GM23248 (cell line): ENCODE results near the gene FABP1. TPM values are rescaled to one million over a fixed set of nuclear protein-coding genes. Genes with fewer than 3 reads are reported as not detected.
A peak's percentile ranks its signal among the peaks of the same experiment; 100 is the strongest.

Experiments
- DNase-seq: peaks from one replicate; pipeline ENCODE4 v3.0.0-alpha.2; 2015
- H2AFZ ChIP-seq: fragments of 200-600 bp; sonication (generic); 2 replicates; pipeline ENCODE4 v1.6.1; 2016; ENCODE audit warnings: antibody characterized with exemption
- H3F3A ChIP-seq: fragments of 200-600 bp; sonication (generic); 2 replicates; pipeline ENCODE4 v1.6.1; 2016; ENCODE audit warnings: mild to moderate bottlenecking, antibody characterized with exemption, mixed run types; ENCODE audit not compliant: insufficient read depth
- H3K27ac ChIP-seq: fragments of 200-600 bp; sonication (generic); 2 replicates; pipeline ENCODE4 v1.5.1; 2016; ENCODE audit warnings: mild to moderate bottlenecking
- H3K27me3 ChIP-seq: fragments of 200-600 bp; sonication (generic); replicated peaks from 2 replicates; pipeline ENCODE4 v1.6.1; 2016; ENCODE audit warnings: mild to moderate bottlenecking; ENCODE audit not compliant: insufficient read depth
- H3K36me3 ChIP-seq: fragments of 200-600 bp; sonication (generic); 2 replicates; pipeline ENCODE4 v1.6.1; 2016; ENCODE audit warnings: low read depth, mild to moderate bottlenecking
- H3K4me1 ChIP-seq: fragments of 200-600 bp; sonication (generic); 2 replicates; pipeline ENCODE4 v1.6.1; 2016; ENCODE audit warnings: mild to moderate bottlenecking; ENCODE audit not compliant: insufficient read depth
- H3K4me2 ChIP-seq: fragments of 200-600 bp; sonication (generic); one replicate; pipeline ENCODE4 v1.6.1; 2016; ENCODE audit warnings: mild to moderate bottlenecking; ENCODE audit not compliant: unreplicated experiment
- H3K4me3 ChIP-seq: fragments of 200-600 bp; sonication (generic); 2 replicates; pipeline ENCODE4 v1.5.1; 2016; ENCODE audit warnings: mild to moderate bottlenecking
- H3K79me2 ChIP-seq: fragments of 200-600 bp; sonication (generic); 2 replicates; pipeline ENCODE4 v1.6.1; 2016; ENCODE audit warnings: mild to moderate bottlenecking; ENCODE audit not compliant: insufficient read depth
- H3K9ac ChIP-seq: fragments of 200-600 bp; sonication (generic); 2 replicates; pipeline ENCODE4 v1.6.1; 2016; ENCODE audit warnings: mild to moderate bottlenecking
- H3K9me2 ChIP-seq: fragments of 200-600 bp; sonication (generic); 2 replicates; pipeline ENCODE4 v1.6.1; 2016; ENCODE audit warnings: mixed run types, mild to moderate bottlenecking, moderate library complexity; ENCODE audit not compliant: insufficient read depth
- H3K9me3 ChIP-seq: fragments of 200-600 bp; sonication (generic); one replicate; pipeline ENCODE4 v1.6.1; 2017; ENCODE audit warnings: low read depth
- H4K20me1 ChIP-seq: fragments of 200-600 bp; sonication (generic); 2 replicates; pipeline ENCODE4 v1.6.0; 2016; ENCODE audit not compliant: insufficient read depth
- EZH2 ChIP-seq: fragments of 200-600 bp; sonication (generic); IDR thresholded peaks from 2 replicates; pipeline ENCODE4 v1.6.1; 2018; ENCODE audit warnings: antibody characterized with exemption, mild to moderate bottlenecking; ENCODE audit not compliant: insufficient read depth, poor library complexity, severe bottlenecking
- EZH2phosphoT487 ChIP-seq: fragments of 200-600 bp; sonication (generic); IDR thresholded peaks from 2 replicates; pipeline ENCODE4 v1.6.1; 2018; ENCODE audit warnings: antibody characterized with exemption, moderate library complexity, mild to moderate bottlenecking, low read depth; ENCODE audit not compliant: insufficient read depth
- WGBS, 2 experiments: methylation state at CpG; one replicate each; pipeline ENCODE4 v1.1.6; 2015 to 2017; ENCODE audit warnings: low lambda C conversion rate in 2 of 2, low coverage in 1 of 2; ENCODE audit errors: missing lambda C conversion rate in 2 of 2; 5-methylcytosine and 5-hydroxymethylcytosine counted together
- in situ Hi-C: fragments of 300-500 bp; cut with MboI; formaldehyde crosslinking; loops from 2 replicates; pipeline ENCODE4 v1.15.0; 2020
- polyA plus RNA-seq: library from polyadenylated mRNA; unstranded; fragments of >200 nt; fragmentation: Nextera tagmentation; extraction: Ambion mirVana; gene quantifications from 2 replicates; pipeline ENCODE4 v1.2.1, GENCODE V29; 2016
- total RNA-seq: library from RNA; depleted of rRNA; stranded (reverse); fragments of >200 nt; shearing (Covaris generic); gene quantifications from 2 replicates; pipeline ENCODE4 v1.2.3, GENCODE V29; 2014

Gene FABP1
- total and polyA plus RNA-seq, 2 experiments from 2014 or later = not detected

DNA sequence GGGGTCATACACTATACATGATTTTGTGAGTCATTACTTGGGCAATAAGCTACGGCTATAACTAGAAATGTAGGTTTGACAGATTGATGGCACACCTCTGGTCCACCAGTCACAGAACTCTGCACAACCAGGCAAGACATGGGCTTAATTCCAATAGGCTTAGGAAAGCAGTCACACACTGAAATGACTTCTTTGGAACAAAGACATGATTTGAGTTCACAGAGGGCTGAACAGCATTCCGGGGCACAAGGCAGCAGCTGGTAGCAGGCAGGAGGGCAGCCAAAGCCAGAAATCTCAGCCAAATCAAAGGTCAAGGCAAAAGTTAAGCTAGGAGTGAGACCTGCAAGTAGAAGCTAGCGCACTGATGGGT, 27.4 kb downstream of the FABP1 start:
- WGBS, 2 experiments = 37 to 39% methylated on average over 3 of the region's 3 CpGs
- peak; percentile 13 for DNase-seq

DNA sequence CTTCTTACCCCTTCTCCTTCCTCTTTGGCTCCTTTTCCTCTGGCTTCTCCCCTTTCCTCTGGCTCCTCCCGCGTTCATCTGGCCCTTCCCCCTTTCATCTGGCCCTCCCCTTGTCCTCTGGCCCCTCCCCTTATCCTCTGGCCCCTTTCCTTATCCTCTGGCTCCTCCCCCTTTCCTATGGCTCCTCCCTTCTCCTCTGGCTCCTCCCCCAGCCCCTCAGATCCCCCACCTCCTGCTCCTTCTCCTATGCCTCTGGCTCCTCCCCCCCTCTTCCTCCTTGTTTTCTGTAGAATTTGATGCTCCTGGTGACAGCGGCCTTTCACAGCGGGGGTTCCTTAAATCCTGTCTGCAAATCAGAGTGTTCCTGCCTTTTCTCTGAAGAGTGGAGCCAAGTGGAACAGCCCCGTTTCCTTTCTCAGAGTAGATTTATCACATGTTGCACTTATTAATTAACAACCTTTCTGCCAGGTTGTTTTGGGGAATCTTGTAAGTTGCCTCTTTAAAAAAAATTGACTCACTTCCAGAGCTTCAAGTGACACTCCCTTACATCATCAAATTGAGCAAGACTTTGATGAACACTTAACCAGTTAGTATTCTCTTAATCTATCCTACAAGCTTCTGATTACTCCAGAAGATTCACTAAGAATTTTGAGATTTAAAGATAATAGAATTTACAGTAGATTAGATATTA, 27.9 kb downstream of the FABP1 start:
- in situ Hi-C loops = no loop called here
- Histone ChIP-seq H4K20me1 (no peaks in the 10 kb centered on the region), H2AFZ (no peak overlapping the region), H3F3A (no peaks in the 10 kb centered on the region), H3K36me3 (no peaks in the 10 kb centered on the region), H3K4me3 (no peak overlapping the region), H3K79me2 (no peaks in the 10 kb centered on the region), H3K27ac (no peak overlapping the region), H3K4me1 (no peaks in the 10 kb centered on the region), H3K9me3 (no peaks in the 10 kb centered on the region), H3K9me2 (no peaks in the 10 kb centered on the region), H3K27me3 (peaks cover 8% of the 10 kb centered on the region; the same call in 1 of the 2 replicates), H3K9ac (no peak overlapping the region), H3K4me2 (no peak overlapping the region)
- peak; percentile 63 for DNase-seq
- TF ChIP-seq EZH2phosphoT487 = no peak
- no peak for TF ChIP-seq EZH2
- 39 to 60% methylated on average over 3 to 5 of the region's 5 CpGs for WGBS, 2 experiments

More for the DNA sequence above, 27.4 kb downstream of the FABP1 start:
- in situ Hi-C loops = no loop called here
- Histone ChIP-seq H3K79me2 (no peaks in the 10 kb centered on the region), H3K4me2 (no peak overlapping the region), H3K9me2 (no peaks in the 10 kb centered on the region), H3K9me3 (no peaks in the 10 kb centered on the region), H3K4me3 (no peak overlapping the region), H4K20me1 (no peaks in the 10 kb centered on the region), H3K9ac (no peak overlapping the region), H3K27me3 (peaks cover 7% of the 10 kb centered on the region; the same call in 1 of the 2 replicates), H2AFZ (no peak overlapping the region), H3K36me3 (no peaks in the 10 kb centered on the region), H3F3A (no peaks in the 10 kb centered on the region), H3K4me1 (no peaks in the 10 kb centered on the region), H3K27ac (no peak overlapping the region)
- TF ChIP-seq EZH2phosphoT487 = no peak
- TF ChIP-seq EZH2 = no peak

DNA sequence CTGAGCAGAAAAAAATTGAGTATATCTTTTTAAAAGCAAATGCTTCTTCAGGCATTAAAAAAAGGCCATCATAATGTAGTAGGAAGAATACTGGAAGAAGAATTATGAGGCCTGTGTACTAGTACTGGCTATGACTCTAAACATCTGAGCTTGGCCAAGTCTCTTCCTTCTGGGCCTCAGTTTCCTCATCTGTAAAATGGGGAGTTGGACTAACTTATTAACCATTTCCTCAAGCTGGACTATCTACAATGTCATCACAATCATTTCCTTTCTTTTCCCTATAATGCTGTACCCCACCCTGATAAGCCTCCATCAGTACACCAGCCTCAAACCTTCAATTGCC, 29.3 kb downstream of the FABP1 start:
- no peak for DNase-seq
- in situ Hi-C loops = no loop called here
- no peaks in the 10 kb centered on the region for H3K36me3 ChIP-seq
- H3F3A ChIP-seq = no peaks in the 10 kb centered on the region
- no peak overlapping the region for H3K4me3 ChIP-seq
- H3K9ac ChIP-seq = no peak overlapping the region
- H4K20me1 ChIP-seq = no peaks in the 10 kb centered on the region
- H3K4me2 ChIP-seq = no peak overlapping the region
- no peak overlapping the region for H2AFZ ChIP-seq
- TF ChIP-seq EZH2 (no peak), EZH2phosphoT487 (no peak)
- H3K9me2 ChIP-seq = no peaks in the 10 kb centered on the region
- no peaks in the 10 kb centered on the region for H3K4me1 ChIP-seq
- no peak overlapping the region for H3K27ac ChIP-seq
- no peaks in the 10 kb centered on the region for H3K79me2 ChIP-seq
- H3K9me3 ChIP-seq = no peaks in the 10 kb centered on the region
- peaks cover 16% of the 10 kb centered on the region; the same call in 1 of the 2 replicates for H3K27me3 ChIP-seq

DNA sequence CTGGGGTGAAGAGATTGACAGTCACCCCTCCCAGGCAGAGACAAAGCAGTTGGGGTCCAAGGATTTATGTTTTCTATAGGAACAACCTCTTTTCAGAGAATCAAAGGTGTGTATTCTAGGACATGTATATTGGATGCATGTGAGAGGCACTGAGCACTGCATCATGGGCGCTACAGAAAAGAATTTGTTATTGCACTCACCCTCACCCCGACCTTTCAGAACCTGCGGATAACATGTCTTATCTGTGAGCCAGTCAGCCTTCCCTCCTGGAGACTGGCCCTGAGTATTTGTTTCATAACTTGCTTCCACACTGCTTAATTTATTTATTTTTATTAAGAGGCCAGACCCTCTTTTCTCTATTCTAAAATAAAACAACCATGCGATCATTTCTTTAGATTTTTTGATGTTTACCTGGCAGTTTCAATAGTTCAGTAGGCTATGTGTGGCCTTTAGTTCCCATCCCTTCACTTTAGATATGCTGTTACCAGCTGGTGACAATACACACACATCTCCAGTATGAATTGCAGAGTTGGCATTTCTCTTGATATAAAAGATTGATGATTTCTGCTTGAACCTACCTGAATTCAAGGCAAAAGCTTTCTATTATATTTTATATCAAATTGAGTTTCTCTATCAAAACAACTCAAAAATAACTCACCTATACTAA, 29.8 kb downstream of the FABP1 start:
- H3K4me1 ChIP-seq = no peaks in the 10 kb centered on the region
- 71 to 73% methylated on average over 4 of the region's 4 CpGs for WGBS, 2 experiments
- TF ChIP-seq EZH2phosphoT487 = no peak
- TF ChIP-seq EZH2 = no peak
- H3K27ac ChIP-seq = no peak overlapping the region
- no peak overlapping the region for H2AFZ ChIP-seq
- no peak overlapping the region for H3K4me2 ChIP-seq
- no peaks in the 10 kb centered on the region for H3F3A ChIP-seq
- in situ Hi-C loops = no loop called here
- no peaks in the 10 kb centered on the region for H3K9me3 ChIP-seq
- no peak overlapping the region for H3K4me3 ChIP-seq
- no peaks in the 10 kb centered on the region for H3K9me2 ChIP-seq
- no peak overlapping the region for H3K9ac ChIP-seq
- H3K36me3 ChIP-seq = no peaks in the 10 kb centered on the region
- H4K20me1 ChIP-seq = no peaks in the 10 kb centered on the region
- H3K27me3 ChIP-seq = peaks cover 16% of the 10 kb centered on the region; the same call in 1 of the 2 replicates
- DNase-seq = no peak
- no peaks in the 10 kb centered on the region for H3K79me2 ChIP-seq
